ENCODE results near the gene DAB1. TPM values are rescaled to one million over a fixed set of nuclear protein-coding genes. Genes with fewer than 3 reads are reported as not detected.

The DAB1 gene
- total and polyA plus RNA-seq, 2 of the 8 experiments (the other 6 are each of a cell fraction or from before 2014, with no cell fraction given) = 4.4 to 11.8 TPM

GRCh38 chr1:57088653-57089052, 335.2 kb downstream of the DAB1 start:
- Histone ChIP-seq H2BK20ac (ENCODE audit: low read length) (no peak overlapping the region), H3K4me3 (ENCODE audit: extremely low read depth in 1 of 4, insufficient read depth in 2 of 4, low read depth in 3 of 4, low read length in 4 of 4) (no peak overlapping the region)
- 89% methylated on average over 6 of the region's 6 CpGs; no CpG with 5 or more reads in 1 of the 2 experiments for WGBS, 2 experiments (ENCODE audit: extremely low coverage in 1 of 2, insufficient coverage in 1 of 2, insufficient read length in 1 of 2, insufficient replicate concordance in 2 of 2, low coverage in 1 of 2, low lambda C conversion rate in 2 of 2, missing lambda C conversion rate in 1 of 2)
- TF ChIP-seq SP2 (IDR thresholded peaks at IDR 0.05; ENCODE audit: low read length) = no peak
- TF ChIP-seq, protein P1, sequence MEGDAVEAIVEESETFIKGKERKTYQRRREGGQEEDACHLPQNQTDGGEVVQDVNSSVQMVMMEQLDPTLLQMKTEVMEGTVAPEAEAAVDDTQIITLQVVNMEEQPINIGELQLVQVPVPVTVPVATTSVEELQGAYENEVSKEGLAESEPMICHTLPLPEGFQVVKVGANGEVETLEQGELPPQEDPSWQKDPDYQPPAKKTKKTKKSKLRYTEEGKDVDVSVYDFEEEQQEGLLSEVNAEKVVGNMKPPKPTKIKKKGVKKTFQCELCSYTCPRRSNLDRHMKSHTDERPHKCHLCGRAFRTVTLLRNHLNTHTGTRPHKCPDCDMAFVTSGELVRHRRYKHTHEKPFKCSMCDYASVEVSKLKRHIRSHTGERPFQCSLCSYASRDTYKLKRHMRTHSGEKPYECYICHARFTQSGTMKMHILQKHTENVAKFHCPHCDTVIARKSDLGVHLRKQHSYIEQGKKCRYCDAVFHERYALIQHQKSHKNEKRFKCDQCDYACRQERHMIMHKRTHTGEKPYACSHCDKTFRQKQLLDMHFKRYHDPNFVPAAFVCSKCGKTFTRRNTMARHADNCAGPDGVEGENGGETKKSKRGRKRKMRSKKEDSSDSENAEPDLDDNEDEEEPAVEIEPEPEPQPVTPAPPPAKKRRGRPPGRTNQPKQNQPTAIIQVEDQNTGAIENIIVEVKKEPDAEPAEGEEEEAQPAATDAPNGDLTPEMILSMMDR (IDR thresholded peaks at IDR 0.05; ENCODE audit: control extremely low read depth in 1 of 3, insufficient read depth in 1 of 3, low read depth in 1 of 3, low read length in 3 of 3) = no peak
- no peak for TF ChIP-seq EZH2 (IDR thresholded peaks at IDR 0.05; ENCODE audit: low read depth, low read length, severe bottlenecking)
- no peak for TF ChIP-seq JUND (IDR thresholded peaks at IDR 0.05; ENCODE audit: low read length)
- TF ChIP-seq, protein P2, sequence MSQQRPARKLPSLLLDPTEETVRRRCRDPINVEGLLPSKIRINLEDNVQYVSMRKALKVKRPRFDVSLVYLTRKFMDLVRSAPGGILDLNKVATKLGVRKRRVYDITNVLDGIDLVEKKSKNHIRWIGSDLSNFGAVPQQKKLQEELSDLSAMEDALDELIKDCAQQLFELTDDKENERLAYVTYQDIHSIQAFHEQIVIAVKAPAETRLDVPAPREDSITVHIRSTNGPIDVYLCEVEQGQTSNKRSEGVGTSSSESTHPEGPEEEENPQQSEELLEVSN (IDR thresholded peaks at IDR 0.05) = no peak
- TF ChIP-seq CTBP2 (IDR thresholded peaks at IDR 0.05; ENCODE audit: borderline replicate concordance, insufficient read depth, insufficient read length, low read length) = no peak
- TF ChIP-seq USF2 (IDR thresholded peaks at IDR 0.05; ENCODE audit: low read length) = no peak
- no peak for TF ChIP-seq SAP30 (IDR thresholded peaks at IDR 0.05; ENCODE audit: insufficient read depth, insufficient replicate concordance, low read length)
- no peak for TF ChIP-seq GABPA (IDR thresholded peaks at IDR 0.05; ENCODE audit: borderline replicate concordance, insufficient read depth, low read length)

More at GRCh38 chr1:57088653-57089052, 335.2 kb downstream of the DAB1 start:
- H4K5ac ChIP-seq (ENCODE audit: insufficient read length, low read depth, low read length) = no peak overlapping the region
- no peak overlapping the region for H3K27ac ChIP-seq (ENCODE audit: low read depth, low read length)
- H4K8ac ChIP-seq (ENCODE audit: extremely low read depth, insufficient read depth, low read length) = no peak overlapping the region
- no peak for DNase-seq (ENCODE audit: low read depth in 1 of 2, low spot score in 2 of 2)
- H2BK120ac ChIP-seq (replicated peaks; ENCODE audit: low read depth, low read length) = no peak overlapping the region
- H4K20me1 ChIP-seq (replicated peaks in 1 of 2; ENCODE audit: control insufficient read depth in 1 of 2, insufficient read depth in 2 of 2, low read length in 2 of 2) = no peaks in the 10 kb centered on the region
- no peak overlapping the region for H3K9ac ChIP-seq (replicated peaks in 1 of 4; ENCODE audit: extremely low read depth in 1 of 4, low read depth in 3 of 4, low read length in 3 of 4)
- H2AK5ac ChIP-seq (ENCODE audit: low read depth, low read length) = no peak overlapping the region
- ChIA-PET CTCF (ENCODE audit: partially characterized antibody) (no interaction called here), POLR2A (ENCODE audit: partially characterized antibody) (no interaction called here)
- FAIRE-seq = no peak
- no peaks in the 10 kb centered on the region for H3K79me1 ChIP-seq (ENCODE audit: low read depth, low read length)
- no peaks in the 10 kb centered on the region for H3K36me3 ChIP-seq (ENCODE audit: control insufficient read depth in 2 of 4, insufficient read depth in 4 of 4, low read length in 3 of 4)
- no peaks in the 10 kb centered on the region for H3K79me2 ChIP-seq (ENCODE audit: control insufficient read depth in 1 of 2, insufficient read depth in 2 of 2, low read length in 2 of 2)
- peaks cover 0 to 2% (median 0%) of the 10 kb centered on the region in 4 experiments; a peak in 2 of 7 replicates for H3K4me1 ChIP-seq (replicated peaks in 1 of 4; ENCODE audit: control insufficient read depth in 3 of 4, insufficient read depth in 4 of 4, low read length in 3 of 4)
- H3K23ac ChIP-seq (ENCODE audit: insufficient read length) = no peak overlapping the region
- no peak overlapping the region for H2BK5ac ChIP-seq (ENCODE audit: low read depth, low read length)
- H3K4ac ChIP-seq (replicated peaks; ENCODE audit: insufficient read length, low read depth, low read length) = no peak overlapping the region
- H3K56ac ChIP-seq (replicated peaks; ENCODE audit: insufficient read length, low read depth, low read length) = no peak overlapping the region
- no peak overlapping the region for H4K91ac ChIP-seq (replicated peaks; ENCODE audit: insufficient read length, low read length)
- H2BK15ac ChIP-seq (ENCODE audit: low read length) = no peak overlapping the region
- H3K4me2 ChIP-seq (ENCODE audit: insufficient read depth in 1 of 2, low read depth in 2 of 2, low read length in 2 of 2) = no peak overlapping the region
- no peaks in the 10 kb centered on the region for H3K23me2 ChIP-seq (ENCODE audit: low read depth, low read length)
- no peak overlapping the region for H3K14ac ChIP-seq (ENCODE audit: insufficient read length)
- no peaks in the 10 kb centered on the region for H3K9me3 ChIP-seq (ENCODE audit: insufficient read depth in 2 of 2, low read depth in 1 of 2, low read length in 1 of 2)
- no peak overlapping the region for H2AFZ ChIP-seq (ENCODE audit: low read length)
- no peaks in the 10 kb centered on the region for H3K27me3 ChIP-seq (replicated peaks in 1 of 4; ENCODE audit: control insufficient read depth in 3 of 4, extremely low read depth in 1 of 4, insufficient read depth in 3 of 4, low read length in 3 of 4)
- no peak overlapping the region for H2BK12ac ChIP-seq (ENCODE audit: low read depth, low read length)
- no peak overlapping the region for H3K18ac ChIP-seq (ENCODE audit: extremely low read depth, low read length)

All from H1 (cell line).